HepG2 (cell line): ENCODE results near the gene GPS1. TPM values are rescaled to one million over a fixed set of nuclear protein-coding genes. Genes with fewer than 3 reads are reported as not detected.
A peak's percentile ranks its signal among the peaks of the same experiment; 100 is the strongest.

Experiments
- DPF2 ChIP-seq: sonication (generic); formaldehyde crosslinking; IDR thresholded peaks from 2 replicates; pipeline ENCODE4 v1.4.0; 2020; ENCODE audit warnings: mild to moderate bottlenecking, low read depth, missing genetic modification reagents, borderline replicate concordance
- EZH2 ChIP-seq: conservative IDR thresholded peaks from 2 replicates; pipeline ENCODE4 v1.6.1; 2012; ENCODE audit warnings: mild to moderate bottlenecking, low read depth, low read length, moderate library complexity
- GATAD2A ChIP-seq: IDR thresholded peaks from 2 replicates; pipeline ENCODE4 v1.6.1; 2016
- GFI1 ChIP-seq: sonication (generic); formaldehyde crosslinking; IDR thresholded peaks from 2 replicates; pipeline ENCODE4 v1.5.0; 2020; ENCODE audit warnings: missing genetic modification reagents, mild to moderate bottlenecking, borderline replicate concordance
- KAT8 ChIP-seq: IDR thresholded peaks from 2 replicates; pipeline ENCODE4 v1.6.1; 2016; ENCODE audit warnings: missing genetic modification reagents, missing compliant biosample characterization
- NFE2L2 ChIP-seq: fragments of 150-350 bp; IDR thresholded peaks from 2 replicates; pipeline ENCODE4 v1.6.1; 2014; ENCODE audit warnings: low read length
- POGK ChIP-seq: sonication (generic); formaldehyde crosslinking; conservative IDR thresholded peaks from 2 replicates; pipeline ENCODE4 v1.8.0; 2022; ENCODE audit warnings: mild to moderate bottlenecking, moderate library complexity, missing genetic modification reagents
- POLR2AphosphoS2 ChIP-seq: IDR thresholded peaks from 2 replicates; pipeline ENCODE4 v1.6.1; 2011; ENCODE audit warnings: low read depth, low read length, improper control_type of control experiment
- PRDM10 ChIP-seq: sonication (generic); formaldehyde crosslinking; IDR thresholded peaks from 2 replicates; pipeline ENCODE4 v1.4.0; 2020; ENCODE audit warnings: low read depth, missing genetic modification reagents
- RXRB ChIP-seq: IDR thresholded peaks from 2 replicates; pipeline ENCODE4 v1.6.1; 2016; ENCODE audit warnings: borderline replicate concordance, missing genetic modification reagents, missing compliant biosample characterization
- TRIM22 ChIP-seq: fragments of 450-650 bp; IDR thresholded peaks from 2 replicates; pipeline ENCODE4 v1.6.1; 2017
- ZNF101 ChIP-seq: sonication (generic); formaldehyde crosslinking; IDR thresholded peaks from 2 replicates; pipeline ENCODE4 v1.4.0; 2020; ENCODE audit warnings: mild to moderate bottlenecking, low read depth, missing genetic modification reagents, borderline replicate concordance
- ZNF567 ChIP-seq: sonication (generic); formaldehyde crosslinking; IDR thresholded peaks from 2 replicates; pipeline ENCODE4 v1.8.1; 2023; ENCODE audit warnings: mild to moderate bottlenecking, missing genetic modification reagents, borderline replicate concordance
- ZNF770 ChIP-seq: sonication (generic); formaldehyde crosslinking; IDR thresholded peaks from 2 replicates; pipeline ENCODE4 v1.5.0; 2020; ENCODE audit warnings: mild to moderate bottlenecking, missing genetic modification reagents
- polyA plus RNA-seq, 8 experiments: library from polyadenylated mRNA; depleted of rRNA in 3 of 8; stranded (reverse) in 7 of 8; unstranded in 1 of 8; fragments of >200 nt; fragmentation: Illumina TruSeq in 4 of 8; extraction: Trizol in 4 of 8; gene quantifications; 2 replicates each; pipeline versions ENCODE4 v1.2.1 to v1.2.3, GENCODE V29; 2011 to 2016; ENCODE audit warnings: low read depth in 4 of 8, missing spikeins in 1 of 8, mixed read lengths in 1 of 8; ENCODE audit not compliant: insufficient read depth in 1 of 8
- total RNA-seq, 5 experiments: library from RNA; depleted of rRNA; stranded (reverse); fragments of >200 nt; fragmentation: Illumina TruSeq; extraction: Trizol; gene quantifications; 2 replicates each; pipeline ENCODE4 v1.2.3, GENCODE V29; 2016; ENCODE audit warnings: low read depth in 1 of 5
- TF ChIP-seq, protein P1 (sequence below): sonication (generic); formaldehyde crosslinking; IDR thresholded peaks from 2 replicates; pipeline ENCODE4 v1.8.0; 2022; ENCODE audit warnings: mild to moderate bottlenecking, missing genetic modification reagents, moderate library complexity
- TF ChIP-seq, protein P2 (sequence below): sonication (generic); formaldehyde crosslinking; IDR thresholded peaks from 2 replicates; pipeline ENCODE4 v1.9.0; 2022; ENCODE audit warnings: low read depth, missing genetic modification reagents

GPS1 gene
- total and polyA plus RNA-seq, 2 of the 13 experiments (the other 11 are each of a cell fraction or from before 2014, with no cell fraction given): 124 to 128 TPM

GRCh38 chr17:82076018-82076784 is 24.5 kb downstream of the GPS1 start (continued):
- TF ChIP-seq RXRB (CRISPR knock-in tag): no peak
- TF ChIP-seq, protein P1, sequence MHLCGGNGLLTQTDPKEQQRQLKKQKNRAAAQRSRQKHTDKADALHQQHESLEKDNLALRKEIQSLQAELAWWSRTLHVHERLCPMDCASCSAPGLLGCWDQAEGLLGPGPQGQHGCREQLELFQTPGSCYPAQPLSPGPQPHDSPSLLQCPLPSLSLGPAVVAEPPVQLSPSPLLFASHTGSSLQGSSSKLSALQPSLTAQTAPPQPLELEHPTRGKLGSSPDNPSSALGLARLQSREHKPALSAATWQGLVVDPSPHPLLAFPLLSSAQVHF (CRISPR knock-in tag): no peak
- peak; percentile 77; the same call in 1 of the 2 replicates for TF ChIP-seq ZNF101 (CRISPR knock-in tag)
- no peak for TF ChIP-seq TRIM22
- TF ChIP-seq, protein P2, sequence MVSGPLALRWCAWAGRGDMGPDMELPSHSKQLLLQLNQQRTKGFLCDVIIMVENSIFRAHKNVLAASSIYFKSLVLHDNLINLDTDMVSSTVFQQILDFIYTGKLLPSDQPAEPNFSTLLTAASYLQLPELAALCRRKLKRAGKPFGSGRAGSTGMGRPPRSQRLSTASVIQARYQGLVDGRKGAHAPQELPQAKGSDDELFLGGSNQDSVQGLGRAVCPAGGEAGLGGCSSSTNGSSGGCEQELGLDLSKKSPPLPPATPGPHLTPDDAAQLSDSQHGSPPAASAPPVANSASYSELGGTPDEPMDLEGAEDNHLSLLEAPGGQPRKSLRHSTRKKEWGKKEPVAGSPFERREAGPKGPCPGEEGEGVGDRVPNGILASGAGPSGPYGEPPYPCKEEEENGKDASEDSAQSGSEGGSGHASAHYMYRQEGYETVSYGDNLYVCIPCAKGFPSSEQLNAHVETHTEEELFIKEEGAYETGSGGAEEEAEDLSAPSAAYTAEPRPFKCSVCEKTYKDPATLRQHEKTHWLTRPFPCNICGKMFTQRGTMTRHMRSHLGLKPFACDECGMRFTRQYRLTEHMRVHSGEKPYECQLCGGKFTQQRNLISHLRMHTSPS: no peak; the same call in 1 of the 2 replicates
- TF ChIP-seq POLR2AphosphoS2: peak; percentile 43; the same call in 1 of the 2 replicates
- TF ChIP-seq GATAD2A: no peak
- no peak for TF ChIP-seq NFE2L2
- TF ChIP-seq EZH2: no peak
- TF ChIP-seq PRDM10 (CRISPR knock-in tag): no peak
- no peak for TF ChIP-seq GFI1 (CRISPR knock-in tag)
- TF ChIP-seq KAT8 (CRISPR knock-in tag): no peak
- no peak for TF ChIP-seq ZNF567 (CRISPR knock-in tag)
- TF ChIP-seq DPF2 (CRISPR knock-in tag): no peak
- no peak for TF ChIP-seq POGK
- peak; percentile 66; the same call in 1 of the 2 replicates for TF ChIP-seq ZNF770 (CRISPR knock-in tag)
